ENCODE measurements around the gene ZSCAN21. TPM values are rescaled to one million over a fixed set of nuclear protein-coding genes. Genes with fewer than 3 reads are reported as not detected.

Gene ZSCAN21
- total RNA-seq, 2 experiments from 2014 or later, result 5.6 to 7.9 TPM

DNA sequence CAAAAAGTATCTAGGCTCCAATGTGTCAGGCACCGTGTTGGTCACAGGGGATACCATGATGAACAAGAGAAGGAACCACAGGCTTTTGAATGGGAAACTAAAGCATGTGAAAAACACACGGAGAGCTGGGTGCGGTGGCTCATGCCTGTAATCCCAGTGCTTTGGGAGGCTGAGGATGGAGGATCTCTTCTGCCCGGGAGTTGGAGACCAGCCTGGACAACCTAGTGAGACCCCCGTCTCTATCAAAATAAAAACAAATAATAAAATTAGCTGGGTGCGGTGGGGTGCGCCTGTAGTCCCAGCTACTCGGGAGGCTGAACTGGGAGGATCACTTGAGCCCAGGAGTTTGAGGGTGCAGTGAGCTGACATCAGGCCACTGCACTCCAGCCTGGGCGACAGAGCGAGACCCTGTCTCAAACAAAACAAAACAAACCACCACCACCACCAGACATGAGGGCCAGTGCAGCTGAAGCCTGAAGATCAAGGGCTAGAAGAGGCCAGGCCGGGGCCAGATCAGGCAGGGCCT is 38.6 kb downstream of the ZSCAN21 start:
- H3K36me3 Mint-ChIP-seq, result peaks cover 25% of the 10 kb centered on the region
- CTCF ChIA-PET, result interaction anchor here (0.7 to 4.7 kb wide), 10 partner anchors 13 to 681 kb away, joined by 3 to 20 read pairs (median 4); partner anchors contain the start of genes AP4M1 and MCM7
- H3K4me1 Mint-ChIP-seq, result peaks cover 42% of the 10 kb centered on the region
- H3K4me3 Mint-ChIP-seq, result peak overlapping the region; percentile 86
- peak overlapping the region; percentile 88 for H3K27ac Mint-ChIP-seq
- DNase-seq (no peak), ATAC-seq (no peak)
- no peaks in the 10 kb centered on the region for H3K27me3 Mint-ChIP-seq
- no peaks in the 10 kb centered on the region for H3K9me3 Mint-ChIP-seq (ENCODE audit: low read depth)

GRCh38 chr7:100088621-100089457 is 39.3 kb downstream of the ZSCAN21 start, which contains the start of gene COPS6:
TSS of gene COPS6 (plus strand) at chr7:100088969. CDS start at chr7:100088991, 22 bp downstream.
- peak; percentile 85 for DNase-seq
- Mint-ChIP-seq H3K27ac (peak within 1 kb of the TSS; percentile 88), H3K27me3 (no peaks in the 10 kb centered on the region), H3K36me3 (peaks cover 31% of the 10 kb centered on the region), H3K9me3 (ENCODE audit: low read depth) (no peaks in the 10 kb centered on the region), H3K4me1 (peaks cover 47% of the 10 kb centered on the region), H3K4me3 (peak within 1 kb of the TSS; percentile 86)
- peak; percentile 78 for ATAC-seq
- CTCF ChIA-PET, result interaction anchor here (0.7 to 4.7 kb wide), 10 partner anchors 13 to 682 kb away, joined by 3 to 20 read pairs (median 4); partner anchors contain the start of genes AP4M1 and MCM7

DNA sequence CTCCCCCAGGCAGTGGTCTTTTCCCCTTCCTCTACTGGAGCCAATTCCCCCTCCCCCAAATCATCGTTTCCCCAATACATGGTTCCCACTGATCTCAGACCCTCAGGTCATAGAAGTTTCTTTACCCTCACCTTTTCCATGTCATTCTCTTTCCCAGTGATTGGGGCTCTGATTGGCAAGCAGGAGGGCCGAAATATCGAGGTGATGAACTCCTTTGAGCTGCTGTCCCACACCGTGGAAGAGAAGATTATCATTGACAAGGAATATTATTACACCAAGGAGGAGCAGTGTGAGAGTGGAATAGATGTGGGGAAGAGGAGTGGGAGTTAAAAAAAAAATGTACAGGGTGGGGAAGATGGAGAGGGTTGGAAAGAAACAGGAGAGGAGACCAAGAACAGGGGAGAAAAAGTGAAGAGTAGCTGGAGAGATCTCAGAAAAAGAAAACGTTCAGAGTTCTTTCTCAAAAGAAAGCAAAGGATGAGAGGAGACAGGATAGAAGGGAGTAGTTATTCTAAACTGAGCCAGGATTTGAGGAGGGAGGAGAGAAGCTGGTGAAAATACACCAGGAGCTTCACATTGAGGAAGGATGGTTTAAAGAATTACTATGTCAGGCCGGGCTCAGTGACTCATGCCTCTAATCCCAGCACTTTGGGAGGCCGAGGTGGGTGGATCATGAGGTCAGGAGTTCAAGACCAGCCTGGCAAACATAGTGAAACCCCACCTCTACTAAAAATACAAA is 40.1 kb downstream of the ZSCAN21 start:
- Mint-ChIP-seq H3K4me1 (peaks cover 48% of the 10 kb centered on the region), H3K4me3 (peak overlapping the region; percentile 86), H3K27me3 (no peaks in the 10 kb centered on the region), H3K9me3 (ENCODE audit: low read depth) (no peaks in the 10 kb centered on the region), H3K27ac (peak overlapping the region; percentile 88), H3K36me3 (peaks cover 37% of the 10 kb centered on the region)
- ATAC-seq, result no peak
- CTCF ChIA-PET, result interaction anchor here (0.7 to 4.7 kb wide), 5 partner anchors 9 to 73 kb away, joined by 4 to 20 read pairs (median 4); partner anchors contain the start of genes AP4M1 and MCM7
- DNase-seq, result no peak

GRCh38 chr7:100090527-100091410 is 41.2 kb downstream of the ZSCAN21 start:
- peaks cover 46% of the 10 kb centered on the region for H3K36me3 Mint-ChIP-seq
- no peaks in the 10 kb centered on the region for H3K9me3 Mint-ChIP-seq (ENCODE audit: low read depth)
- H3K27me3 Mint-ChIP-seq, result no peaks in the 10 kb centered on the region
- H3K4me3 Mint-ChIP-seq, result peak overlapping the region; percentile 3
- ATAC-seq, result no peak
- CTCF ChIA-PET, result interaction anchor here (0.7 to 4.7 kb wide), 5 partner anchors 8 to 41 kb away, joined by 3 to 20 read pairs (median 4); partner anchors contain the start of genes AP4M1 and MCM7
- no peak for DNase-seq
- H3K27ac Mint-ChIP-seq, result peak overlapping the region; percentile 42
- H3K4me1 Mint-ChIP-seq, result peaks cover 51% of the 10 kb centered on the region

DNA sequence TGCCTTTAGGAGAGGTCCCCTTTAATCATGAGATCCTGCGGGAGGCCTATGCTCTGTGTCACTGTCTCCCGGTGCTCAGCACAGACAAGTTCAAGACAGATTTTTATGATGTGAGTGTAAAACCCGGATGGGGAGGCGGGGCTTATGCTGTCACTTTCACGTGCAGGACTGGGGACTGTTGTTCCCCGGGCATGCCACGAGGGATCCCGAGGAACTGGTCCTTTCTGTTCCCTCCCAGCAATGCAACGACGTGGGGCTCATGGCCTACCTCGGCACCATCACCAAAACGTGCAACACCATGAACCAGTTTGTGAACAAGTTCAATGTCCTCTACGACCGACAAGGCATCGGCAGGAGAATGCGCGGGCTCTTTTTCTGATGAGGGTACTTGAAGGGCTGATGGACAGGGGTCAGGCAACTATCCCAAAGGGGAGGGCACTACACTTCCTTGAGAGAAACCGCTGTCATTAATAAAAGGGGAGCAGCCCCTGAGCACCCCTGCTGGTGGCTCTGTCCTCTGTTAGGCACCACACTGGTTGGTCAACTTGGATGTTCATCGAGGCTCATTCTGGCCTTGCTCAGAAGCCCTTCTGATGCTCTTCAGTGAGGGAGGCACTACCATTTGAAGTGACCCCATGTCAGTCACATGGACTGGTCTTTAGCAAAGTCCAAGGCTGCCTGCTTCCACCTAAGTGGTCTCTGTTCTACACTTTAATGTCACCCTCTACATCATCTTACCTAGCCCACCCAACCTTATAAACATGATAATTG is 42.0 kb downstream of the ZSCAN21 start:
- H3K27ac Mint-ChIP-seq, result no peak overlapping the region

GRCh38 chr7:100093054-100093453 is 43.5 kb downstream of the ZSCAN21 start:
- CTCF ChIA-PET, result interaction anchor here (1.0 kb wide), 1 partner anchor 10 kb away, joined by 4 read pairs; no protein-coding TSS in a partner anchor
- Mint-ChIP-seq H3K4me1 (peaks cover 58% of the 10 kb centered on the region), H3K9me3 (ENCODE audit: low read depth) (no peaks in the 10 kb centered on the region), H3K4me3 (no peak overlapping the region), H3K36me3 (peaks cover 66% of the 10 kb centered on the region), H3K27me3 (no peaks in the 10 kb centered on the region), H3K27ac (no peak overlapping the region)
- DNase-seq (no peak), ATAC-seq (no peak)

More for the DNA sequence above, 42.0 kb downstream of the ZSCAN21 start:
- H3K4me1 Mint-ChIP-seq, result peaks cover 53% of the 10 kb centered on the region
- no peak for ATAC-seq
- H3K27me3 Mint-ChIP-seq, result no peaks in the 10 kb centered on the region
- H3K4me3 Mint-ChIP-seq, result no peak overlapping the region
- peaks cover 55% of the 10 kb centered on the region for H3K36me3 Mint-ChIP-seq
- CTCF ChIA-PET, result interaction anchor here (1.4 to 4.7 kb wide), 2 partner anchors 10 to 40 kb away, joined by 4 to 20 read pairs; partner anchors contain the start of genes AP4M1 and MCM7
- DNase-seq, result no peak
- H3K9me3 Mint-ChIP-seq (ENCODE audit: low read depth), result no peaks in the 10 kb centered on the region

GRCh38 chr7:100093498-100093897 is 43.9 kb downstream of the ZSCAN21 start:
- Mint-ChIP-seq H3K4me3 (no peak overlapping the region), H3K27me3 (no peaks in the 10 kb centered on the region), H3K27ac (no peak overlapping the region), H3K4me1 (peaks cover 58% of the 10 kb centered on the region), H3K36me3 (peaks cover 70% of the 10 kb centered on the region), H3K9me3 (ENCODE audit: low read depth) (no peaks in the 10 kb centered on the region)
- DNase-seq (no peak), ATAC-seq (no peak)
- CTCF ChIA-PET, result no interaction called here

GRCh38 chr7:100093925-100094486 is 44.4 kb downstream of the ZSCAN21 start:
- Mint-ChIP-seq H3K27ac (peak overlapping the region; percentile 17), H3K4me1 (peaks cover 63% of the 10 kb centered on the region), H3K4me3 (no peak overlapping the region), H3K27me3 (no peaks in the 10 kb centered on the region), H3K9me3 (ENCODE audit: low read depth) (no peaks in the 10 kb centered on the region), H3K36me3 (peaks cover 75% of the 10 kb centered on the region)
- ATAC-seq, result no peak
- DNase-seq, result no peak
- CTCF ChIA-PET, result no interaction called here

DNA sequence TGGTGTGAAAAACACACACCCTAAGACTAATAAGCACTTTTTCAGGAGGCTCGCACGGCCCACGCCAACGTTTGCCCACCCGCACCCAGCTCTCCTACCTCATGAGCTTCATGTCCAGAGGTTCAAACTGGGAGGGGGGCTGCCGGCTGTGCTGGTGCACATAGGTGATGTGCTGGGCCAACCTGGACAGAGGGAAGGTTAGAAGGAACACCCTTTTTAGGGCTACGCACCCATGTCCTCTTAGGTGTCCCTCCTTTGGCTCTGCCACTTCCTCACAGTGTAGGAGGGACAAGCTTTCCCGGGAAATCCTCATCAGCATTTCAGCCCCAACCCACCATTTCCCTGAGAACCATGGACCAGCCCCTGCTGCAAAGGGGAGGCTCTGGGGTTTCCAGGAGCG is 45.7 kb downstream of the ZSCAN21 start:
- CTCF ChIA-PET, result interaction anchor here (0.8 to 1.0 kb wide), 2 partner anchors 12 to 36 kb away, joined by 3 to 5 read pairs; no protein-coding TSS in a partner anchor
- DNase-seq (no peak), ATAC-seq (no peak)
- Mint-ChIP-seq H3K4me3 (no peak overlapping the region), H3K36me3 (peaks cover 85% of the 10 kb centered on the region), H3K9me3 (ENCODE audit: low read depth) (no peaks in the 10 kb centered on the region), H3K27me3 (no peaks in the 10 kb centered on the region), H3K27ac (no peak overlapping the region), H3K4me1 (peaks cover 65% of the 10 kb centered on the region)

- no peak overlapping the region for H3K27ac Mint-ChIP-seq
- H3K9me3 Mint-ChIP-seq (ENCODE audit: low read depth), result no peaks in the 10 kb centered on the region
- H3K27me3 Mint-ChIP-seq, result no peaks in the 10 kb centered on the region
- H3K36me3 Mint-ChIP-seq, result peaks cover 88% of the 10 kb centered on the region
- H3K4me3 Mint-ChIP-seq, result no peak overlapping the region
- ATAC-seq, result no peak
- DNase-seq, result no peak
- H3K4me1 Mint-ChIP-seq, result peaks cover 62% of the 10 kb centered on the region
- CTCF ChIA-PET, result interaction anchor here (0.8 to 1.0 kb wide), 2 partner anchors 13 to 35 kb away, joined by 3 to 5 read pairs; no protein-coding TSS in a partner anchor
Measured at GRCh38 chr7:100095704-100096103, 46.1 kb downstream of the ZSCAN21 start.

DNA sequence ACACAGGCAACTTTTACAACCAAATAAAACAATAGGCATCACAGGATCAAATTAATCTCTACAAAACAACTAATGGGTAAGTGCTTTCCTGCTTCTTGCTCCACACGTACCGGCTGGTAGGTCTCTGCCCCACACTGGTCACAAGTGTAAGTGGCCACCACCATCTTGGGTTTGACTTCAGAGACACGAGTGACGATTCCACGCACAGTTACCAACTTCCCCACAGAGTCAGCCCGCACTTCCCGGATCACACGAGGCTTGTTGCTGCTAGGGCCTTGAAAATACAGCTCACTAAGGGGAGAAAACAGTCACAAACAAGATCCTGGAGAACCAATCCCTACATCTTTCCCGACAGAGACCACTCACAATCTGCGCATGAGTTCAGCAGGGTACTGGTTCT is 49.3 kb downstream of the ZSCAN21 start:
- Mint-ChIP-seq H3K36me3 (peaks cover 61% of the 10 kb centered on the region), H3K4me3 (peak overlapping the region; percentile 90), H3K4me1 (peaks cover 48% of the 10 kb centered on the region), H3K9me3 (ENCODE audit: low read depth) (no peaks in the 10 kb centered on the region), H3K27ac (peak overlapping the region; percentile 26), H3K27me3 (no peaks in the 10 kb centered on the region)
- ATAC-seq (no peak), DNase-seq (no peak)
- CTCF ChIA-PET, result interaction anchor here (0.8 to 3.0 kb wide), 3 partner anchors 9 to 79 kb away, joined by 3 to 14 read pairs (median 4); partner anchors contain the start of gene STAG3

All from activated CD8-positive, alpha-beta memory T cell treated with anti-CD3 and anti-CD28 coated beads, Interleukin-2, amount 10 ng/mL, durations not matched to agents 7 days and 5 days (primary cell).